HepG2 (cell line): ENCODE results near the gene TEX47.

Experiments
- ARNT ChIP-seq: fragments of 450-650 bp; IDR thresholded peaks from 2 replicates; pipeline ENCODE4 v1.6.1; 2017
- CEBPZ ChIP-seq: IDR thresholded peaks from 2 replicates; pipeline ENCODE4 v1.6.1; 2012; ENCODE audit warnings: low read length, improper control_type of control experiment
- EP300 ChIP-seq, 3 experiments: sonication (generic) in 1 of 3; formaldehyde crosslinking in 1 of 3; IDR thresholded peaks; 2 replicates each; pipeline versions ENCODE4 v1.5.1 to v1.6.1; 2011 to 2020; ENCODE audit warnings: low read depth in 2 of 3, low read length in 2 of 3, borderline replicate concordance in 1 of 3, improper control_type of control experiment in 1 of 3, mild to moderate bottlenecking in 1 of 3, missing genetic modification reagents in 1 of 3, moderate library complexity in 1 of 3
- MED13 ChIP-seq: sonication (generic); formaldehyde crosslinking; IDR thresholded peaks from 2 replicates; pipeline ENCODE4 v1.5.0; 2020; ENCODE audit warnings: missing genetic modification reagents
- MXD1 ChIP-seq: sonication (generic); formaldehyde crosslinking; IDR thresholded peaks from 2 replicates; pipeline ENCODE4 v1.4.0; 2020; ENCODE audit warnings: mild to moderate bottlenecking, missing genetic modification reagents
- POLR2A ChIP-seq, 2 experiments: IDR thresholded peaks; 2 replicates each; pipeline ENCODE4 v1.6.1; 2011; ENCODE audit warnings: low read depth in 2 of 2, low read length in 2 of 2, mild to moderate bottlenecking in 1 of 2, moderate library complexity in 1 of 2; ENCODE audit not compliant: insufficient read depth in 1 of 2
- TRIM24 ChIP-seq: sonication (generic); formaldehyde crosslinking; IDR thresholded peaks from 2 replicates; pipeline ENCODE4 v1.8.0; 2022; ENCODE audit warnings: mild to moderate bottlenecking, missing genetic modification reagents
- ZNF282 ChIP-seq: fragments of 450-650 bp; IDR thresholded peaks from 2 replicates; pipeline ENCODE4 v1.6.1; 2018; ENCODE audit not compliant: partially characterized antibody
- ZNF770 ChIP-seq: sonication (generic); formaldehyde crosslinking; IDR thresholded peaks from 2 replicates; pipeline ENCODE4 v1.5.0; 2020; ENCODE audit warnings: mild to moderate bottlenecking, missing genetic modification reagents
- ZNF83 ChIP-seq: sonication (generic); formaldehyde crosslinking; IDR thresholded peaks from 2 replicates; pipeline ENCODE4 v1.4.0; 2020; ENCODE audit warnings: missing genetic modification reagents, mild to moderate bottlenecking, borderline replicate concordance
- TF ChIP-seq, protein P1 (sequence below): sonication (generic); formaldehyde crosslinking; IDR thresholded peaks from 2 replicates; pipeline ENCODE4 v1.5.0; 2020; ENCODE audit warnings: mild to moderate bottlenecking, missing genetic modification reagents, moderate library complexity
- TF ChIP-seq, protein P2 (sequence below): IDR thresholded peaks from 2 replicates; pipeline ENCODE4 v1.6.1; 2016; ENCODE audit warnings: control low read depth
- TF ChIP-seq, protein P3 (sequence below): sonication (generic); formaldehyde crosslinking; IDR thresholded peaks from 2 replicates; pipeline ENCODE4 v1.4.0; 2020; ENCODE audit warnings: missing genetic modification reagents
- TF ChIP-seq, protein P4 (sequence below), 2 experiments: sonication (generic) in 1 of 2; formaldehyde crosslinking in 1 of 2; IDR thresholded peaks; 2 replicates each; pipeline versions ENCODE4 v1.4.0 to v1.6.1; 2018 to 2020; ENCODE audit warnings: missing genetic modification reagents in 2 of 2, borderline replicate concordance in 1 of 2, low read depth in 1 of 2, mild to moderate bottlenecking in 1 of 2, missing biosample characterization in 1 of 2

DNA sequence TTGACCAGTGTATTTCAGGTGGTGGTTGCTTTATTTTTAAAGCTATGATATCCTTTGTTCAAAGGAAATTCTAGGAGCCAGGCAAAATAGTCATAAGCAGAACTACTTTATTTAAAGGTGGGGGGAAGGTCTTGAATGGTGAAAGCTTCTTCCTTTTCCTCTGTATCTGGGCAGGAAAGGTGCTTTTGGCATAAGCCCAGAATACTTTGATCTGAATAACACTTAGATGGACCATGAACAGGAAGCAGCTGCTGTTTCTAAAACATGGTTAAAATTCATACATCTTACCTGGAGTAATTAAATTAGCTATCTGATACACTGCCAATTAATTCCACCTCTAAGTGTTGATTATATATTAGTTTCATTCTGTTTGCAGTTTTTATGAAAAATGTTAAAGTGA, 22.8 kb downstream of the TEX47 start:
- TF ChIP-seq, protein P1, sequence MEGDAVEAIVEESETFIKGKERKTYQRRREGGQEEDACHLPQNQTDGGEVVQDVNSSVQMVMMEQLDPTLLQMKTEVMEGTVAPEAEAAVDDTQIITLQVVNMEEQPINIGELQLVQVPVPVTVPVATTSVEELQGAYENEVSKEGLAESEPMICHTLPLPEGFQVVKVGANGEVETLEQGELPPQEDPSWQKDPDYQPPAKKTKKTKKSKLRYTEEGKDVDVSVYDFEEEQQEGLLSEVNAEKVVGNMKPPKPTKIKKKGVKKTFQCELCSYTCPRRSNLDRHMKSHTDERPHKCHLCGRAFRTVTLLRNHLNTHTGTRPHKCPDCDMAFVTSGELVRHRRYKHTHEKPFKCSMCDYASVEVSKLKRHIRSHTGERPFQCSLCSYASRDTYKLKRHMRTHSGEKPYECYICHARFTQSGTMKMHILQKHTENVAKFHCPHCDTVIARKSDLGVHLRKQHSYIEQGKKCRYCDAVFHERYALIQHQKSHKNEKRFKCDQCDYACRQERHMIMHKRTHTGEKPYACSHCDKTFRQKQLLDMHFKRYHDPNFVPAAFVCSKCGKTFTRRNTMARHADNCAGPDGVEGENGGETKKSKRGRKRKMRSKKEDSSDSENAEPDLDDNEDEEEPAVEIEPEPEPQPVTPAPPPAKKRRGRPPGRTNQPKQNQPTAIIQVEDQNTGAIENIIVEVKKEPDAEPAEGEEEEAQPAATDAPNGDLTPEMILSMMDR (CRISPR knock-in tag), result no peak
- TF ChIP-seq MXD1 (CRISPR knock-in tag), result no peak
- no peak for TF ChIP-seq CEBPZ
- TF ChIP-seq, protein P2, sequence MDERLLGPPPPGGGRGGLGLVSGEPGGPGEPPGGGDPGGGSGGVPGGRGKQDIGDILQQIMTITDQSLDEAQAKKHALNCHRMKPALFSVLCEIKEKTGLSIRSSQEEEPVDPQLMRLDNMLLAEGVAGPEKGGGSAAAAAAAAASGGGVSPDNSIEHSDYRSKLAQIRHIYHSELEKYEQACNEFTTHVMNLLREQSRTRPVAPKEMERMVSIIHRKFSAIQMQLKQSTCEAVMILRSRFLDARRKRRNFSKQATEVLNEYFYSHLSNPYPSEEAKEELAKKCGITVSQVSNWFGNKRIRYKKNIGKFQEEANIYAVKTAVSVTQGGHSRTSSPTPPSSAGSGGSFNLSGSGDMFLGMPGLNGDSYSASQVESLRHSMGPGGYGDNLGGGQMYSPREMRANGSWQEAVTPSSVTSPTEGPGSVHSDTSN (CRISPR knock-in tag), result no peak
- no peak for TF ChIP-seq TRIM24 (CRISPR knock-in tag)
- TF ChIP-seq ZNF770, result no peak
- TF ChIP-seq POLR2A (IDR thresholded peaks at IDR 0.05; ENCODE audit: insufficient read depth in 1 of 2, low read depth in 2 of 2, low read length in 2 of 2), result no peak
- TF ChIP-seq, protein P3, sequence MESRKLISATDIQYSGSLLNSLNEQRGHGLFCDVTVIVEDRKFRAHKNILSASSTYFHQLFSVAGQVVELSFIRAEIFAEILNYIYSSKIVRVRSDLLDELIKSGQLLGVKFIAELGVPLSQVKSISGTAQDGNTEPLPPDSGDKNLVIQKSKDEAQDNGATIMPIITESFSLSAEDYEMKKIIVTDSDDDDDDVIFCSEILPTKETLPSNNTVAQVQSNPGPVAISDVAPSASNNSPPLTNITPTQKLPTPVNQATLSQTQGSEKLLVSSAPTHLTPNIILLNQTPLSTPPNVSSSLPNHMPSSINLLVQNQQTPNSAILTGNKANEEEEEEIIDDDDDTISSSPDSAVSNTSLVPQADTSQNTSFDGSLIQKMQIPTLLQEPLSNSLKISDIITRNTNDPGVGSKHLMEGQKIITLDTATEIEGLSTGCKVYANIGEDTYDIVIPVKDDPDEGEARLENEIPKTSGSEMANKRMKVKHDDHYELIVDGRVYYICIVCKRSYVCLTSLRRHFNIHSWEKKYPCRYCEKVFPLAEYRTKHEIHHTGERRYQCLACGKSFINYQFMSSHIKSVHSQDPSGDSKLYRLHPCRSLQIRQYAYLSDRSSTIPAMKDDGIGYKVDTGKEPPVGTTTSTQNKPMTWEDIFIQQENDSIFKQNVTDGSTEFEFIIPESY (CRISPR knock-in tag), result no peak
- TF ChIP-seq ARNT, result no peak
- TF ChIP-seq, protein P4, sequence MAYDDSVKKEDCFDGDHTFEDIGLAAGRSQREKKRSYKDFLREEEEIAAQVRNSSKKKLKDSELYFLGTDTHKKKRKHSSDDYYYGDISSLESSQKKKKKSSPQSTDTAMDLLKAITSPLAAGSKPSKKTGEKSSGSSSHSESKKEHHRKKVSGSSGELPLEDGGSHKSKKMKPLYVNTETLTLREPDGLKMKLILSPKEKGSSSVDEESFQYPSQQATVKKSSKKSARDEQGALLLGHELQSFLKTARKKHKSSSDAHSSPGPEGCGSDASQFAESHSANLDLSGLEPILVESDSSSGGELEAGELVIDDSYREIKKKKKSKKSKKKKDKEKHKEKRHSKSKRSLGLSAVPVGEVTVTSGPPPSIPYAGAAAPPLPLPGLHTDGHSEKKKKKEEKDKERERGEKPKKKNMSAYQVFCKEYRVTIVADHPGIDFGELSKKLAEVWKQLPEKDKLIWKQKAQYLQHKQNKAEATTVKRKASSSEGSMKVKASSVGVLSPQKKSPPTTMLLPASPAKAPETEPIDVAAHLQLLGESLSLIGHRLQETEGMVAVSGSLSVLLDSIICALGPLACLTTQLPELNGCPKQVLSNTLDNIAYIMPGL (CRISPR knock-in tag; IDR thresholded peaks at IDR 0.05; ENCODE audit: borderline replicate concordance in 1 of 2, low read depth in 1 of 2), result no peak
- TF ChIP-seq ZNF83 (CRISPR knock-in tag), result no peak
- no peak for TF ChIP-seq MED13
- TF ChIP-seq EP300 (IDR thresholded peaks at IDR 0.05; ENCODE audit: low read depth in 2 of 2, low read length in 2 of 2), result no peak
- no peak for TF ChIP-seq EP300 (CRISPR knock-in tag; IDR thresholded peaks at IDR 0.05; ENCODE audit: borderline replicate concordance)
- TF ChIP-seq ZNF282, result no peak
